ENCODE measurements around the gene SH3RF2.

The SH3RF2 gene

GRCh38 chr5:146025114-146025680 lies 88.8 kb downstream of the SH3RF2 start:
- TF ChIP-seq CTCF (conservative IDR thresholded peaks at IDR 0.05), result no peak
- no peak overlapping the region for H3K27ac ChIP-seq

- no peak overlapping the region for H3K27ac ChIP-seq
- no peak for TF ChIP-seq CTCF (conservative IDR thresholded peaks at IDR 0.05)
Measured at GRCh38 chr5:146025681-146026080, 89.3 kb downstream of the SH3RF2 start.

GRCh38 chr5:146026307-146027010 lies 90.1 kb downstream of the SH3RF2 start:
- H3K27ac ChIP-seq, result no peak overlapping the region
- no peak for TF ChIP-seq CTCF (conservative IDR thresholded peaks at IDR 0.05)

GRCh38 chr5:146027751-146028150 lies 91.4 kb downstream of the SH3RF2 start:
- TF ChIP-seq CTCF (conservative IDR thresholded peaks at IDR 0.05), result no peak
- H3K27ac ChIP-seq, result no peak overlapping the region

GRCh38 chr5:146032911-146033310 lies 96.5 kb downstream of the SH3RF2 start:
- TF ChIP-seq CTCF (conservative IDR thresholded peaks at IDR 0.05), result no peak

GRCh38 chr5:146034127-146034526 lies 97.7 kb downstream of the SH3RF2 start:
- no peak for TF ChIP-seq CTCF (conservative IDR thresholded peaks at IDR 0.05)
- no peak overlapping the region for H3K27ac ChIP-seq

More at GRCh38 chr5:146032911-146033310, 96.5 kb downstream of the SH3RF2 start:
- H3K27ac ChIP-seq, result no peak overlapping the region

GRCh38 chr5:146034605-146035004 lies 98.2 kb downstream of the SH3RF2 start:
- no peak for TF ChIP-seq CTCF (conservative IDR thresholded peaks at IDR 0.05)
- no peak overlapping the region for H3K27ac ChIP-seq

Measured in VCaP (cell line).